Mesenchymal stem cell (in vitro differentiated cells and primary cell): Measurements from ENCODE around the gene SUDS3.
"Not testable (repeated sequence)": the region's sequence is repeated elsewhere in the genome, so short reads cannot be mapped to it uniquely, and the experiment has no call there.

Experiments
- DNase-seq: peaks from one replicate; pipeline ENCODE4 v3.0.0-alpha.2; 2013
- H2AFZ ChIP-seq: one replicate; pipeline ENCODE4 v1.6.1; 2013; ENCODE audit warnings: low read depth, mild to moderate bottlenecking, control low read depth, inconsistent platforms, low read length, moderate library complexity
- H2AK5ac ChIP-seq: 2 replicates; pipeline ENCODE4 v1.6.1; 2013; ENCODE audit warnings: low read length, moderate library complexity, mild to moderate bottlenecking, inconsistent platforms; ENCODE audit not compliant: severe bottlenecking
- H2BK120ac ChIP-seq: one replicate; pipeline ENCODE4 v1.6.1; 2013; ENCODE audit warnings: low read depth, mild to moderate bottlenecking, inconsistent platforms, low read length, moderate library complexity
- H2BK12ac ChIP-seq, 2 experiments: one replicate each; pipeline ENCODE4 v1.6.1; 2013; ENCODE audit warnings: inconsistent platforms in 2 of 2, low read length in 2 of 2, mild to moderate bottlenecking in 2 of 2, moderate library complexity in 2 of 2, control low read depth in 1 of 2
- H2BK15ac ChIP-seq: one replicate; pipeline ENCODE4 v1.6.1; 2013; ENCODE audit warnings: mild to moderate bottlenecking, low read depth, inconsistent platforms; ENCODE audit not compliant: poor library complexity, severe bottlenecking
- H2BK5ac ChIP-seq: 2 replicates; pipeline ENCODE4 v1.6.1; 2013; ENCODE audit warnings: low read depth, mild to moderate bottlenecking, low read length, control low read depth, inconsistent platforms; ENCODE audit not compliant: poor library complexity, severe bottlenecking
- H3K14ac ChIP-seq, 2 experiments: one replicate each; pipeline ENCODE4 v1.6.1; 2013; ENCODE audit warnings: inconsistent platforms in 2 of 2, low read length in 2 of 2, control low read depth in 1 of 2, mild to moderate bottlenecking in 1 of 2, moderate library complexity in 1 of 2
- H3K18ac ChIP-seq, 2 experiments: one replicate each; pipeline ENCODE4 v1.6.1; 2013; ENCODE audit warnings: inconsistent platforms in 2 of 2, low read length in 2 of 2, control low read depth in 1 of 2, low read depth in 1 of 2, mild to moderate bottlenecking in 1 of 2
- H3K23ac ChIP-seq, 2 experiments: one replicate each; pipeline ENCODE4 v1.6.1; 2013; ENCODE audit warnings: inconsistent platforms in 2 of 2, low read length in 2 of 2, mild to moderate bottlenecking in 2 of 2, moderate library complexity in 2 of 2, control low read depth in 1 of 2
- H3K27ac ChIP-seq: 2 replicates; pipeline ENCODE4 v1.5.1; 2013; ENCODE audit warnings: mild to moderate bottlenecking, moderate library complexity, low read length, control low read depth, inconsistent platforms; ENCODE audit not compliant: poor library complexity, severe bottlenecking
- H3K27me3 ChIP-seq, 2 experiments: 2 replicates each; pipeline versions ENCODE4 v1.6.1 to v1.7.0; 2013; ENCODE audit warnings: low read length in 2 of 2, mild to moderate bottlenecking in 2 of 2, moderate library complexity in 2 of 2, control low read depth in 1 of 2, inconsistent platforms in 1 of 2; ENCODE audit not compliant: control insufficient read depth in 1 of 2, insufficient read depth in 1 of 2
- H3K36me3 ChIP-seq, 2 experiments: 2 replicates each; pipeline versions ENCODE4 v1.6.1 to v1.7.0; 2013; ENCODE audit warnings: low read length in 2 of 2, control low read depth in 1 of 2, inconsistent platforms in 1 of 2, low read depth in 1 of 2, mild to moderate bottlenecking in 1 of 2; ENCODE audit not compliant: insufficient read depth in 2 of 2, control insufficient read depth in 1 of 2
- H3K4ac ChIP-seq, 2 experiments: one replicate each; pipeline ENCODE4 v1.6.1; 2013; ENCODE audit warnings: inconsistent platforms in 2 of 2, low read length in 2 of 2, mild to moderate bottlenecking in 2 of 2, moderate library complexity in 2 of 2, control low read depth in 1 of 2, low read depth in 1 of 2
- H3K4me1 ChIP-seq: 2 replicates; pipeline ENCODE4 v1.6.1; 2013; ENCODE audit warnings: low read depth, low read length, control low read depth; ENCODE audit not compliant: control insufficient read depth, insufficient read depth
- H3K4me2 ChIP-seq: 2 replicates; pipeline ENCODE4 v1.6.1; 2013; ENCODE audit warnings: low read length, mild to moderate bottlenecking, inconsistent platforms; ENCODE audit not compliant: poor library complexity, severe bottlenecking
- H3K4me3 ChIP-seq, 2 experiments: 2 replicates each; pipeline versions ENCODE4 v1.5.1 to v1.7.0; 2013; ENCODE audit warnings: low read length in 2 of 2, mild to moderate bottlenecking in 2 of 2, control low read depth in 1 of 2, low read depth in 1 of 2; ENCODE audit not compliant: insufficient read depth in 1 of 2
- H3K79me1 ChIP-seq: replicated peaks from 2 replicates; pipeline ENCODE4 v1.6.1; 2013; ENCODE audit warnings: mild to moderate bottlenecking, control low read depth, low read length, inconsistent platforms; ENCODE audit not compliant: poor library complexity, severe bottlenecking
- H3K9ac ChIP-seq: 2 replicates; pipeline ENCODE4 v1.7.0; 2013; ENCODE audit warnings: mild to moderate bottlenecking, low read length, moderate library complexity
- H3K9me3 ChIP-seq: 2 replicates; pipeline ENCODE4 v1.7.0; 2013; ENCODE audit warnings: mild to moderate bottlenecking, low read length; ENCODE audit not compliant: control insufficient read depth
- H4K8ac ChIP-seq: one replicate; pipeline ENCODE4 v1.6.1; 2013; ENCODE audit warnings: inconsistent platforms, mild to moderate bottlenecking, low read length, moderate library complexity
- H4K91ac ChIP-seq: one replicate; pipeline ENCODE4 v1.6.1; 2013; ENCODE audit warnings: mild to moderate bottlenecking, low read length, inconsistent platforms
- WGBS: methylation state at CpG from one replicate; pipeline ENCODE4 v1.1.7; 2013; ENCODE audit warnings: mixed read lengths; 5-methylcytosine and 5-hydroxymethylcytosine counted together

SUDS3 gene

DNA sequence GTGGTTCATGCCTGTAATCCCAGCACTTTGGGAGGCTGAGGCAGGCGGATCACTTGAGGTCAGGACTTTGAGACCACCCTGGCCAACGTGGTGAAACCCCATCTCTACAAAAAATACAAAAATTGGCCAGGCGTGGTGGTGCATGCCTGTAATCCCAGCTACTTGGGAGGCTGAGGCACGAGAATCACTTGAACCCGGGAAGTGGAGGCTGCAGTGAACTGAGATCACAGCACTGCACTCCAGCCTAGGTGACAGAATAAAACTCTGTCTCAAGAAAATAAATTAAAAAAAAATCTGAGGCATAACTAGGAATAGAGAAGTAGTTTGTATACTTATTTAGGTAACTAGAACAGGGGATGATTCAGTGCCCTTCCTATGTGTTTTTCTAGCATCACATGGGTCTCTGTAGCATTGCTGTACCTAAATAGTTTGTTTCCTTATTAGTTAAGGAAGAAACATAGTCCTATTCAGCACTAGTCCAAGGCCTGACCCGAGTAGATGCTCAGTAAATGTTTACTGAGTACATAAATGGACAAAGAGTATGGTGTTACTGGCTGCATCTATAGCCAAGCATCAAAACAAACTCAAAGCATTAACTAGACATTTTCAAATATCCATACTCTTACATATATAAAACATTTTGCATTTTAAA, 25.3 kb upstream of the SUDS3 start:
- no peak overlapping the region for H3K9ac ChIP-seq
- no peak overlapping the region for H3K23ac ChIP-seq
- H3K27ac ChIP-seq = no peak overlapping the region
- H3K14ac ChIP-seq = no peak overlapping the region
- H3K4me1 ChIP-seq = no peaks in the 10 kb centered on the region
- no peak overlapping the region for H2BK12ac ChIP-seq
- no peak overlapping the region for H2AFZ ChIP-seq
- no peak for DNase-seq
- H2BK120ac ChIP-seq = no peak overlapping the region
- H3K4ac ChIP-seq = no peak overlapping the region
- no peak overlapping the region for H3K18ac ChIP-seq
- H2BK15ac ChIP-seq = no peak overlapping the region
- no peak overlapping the region for H3K4me3 ChIP-seq
- H3K27me3 ChIP-seq = no peaks in the 10 kb centered on the region
- peaks cover 14% of the 10 kb centered on the region for H3K79me1 ChIP-seq
- H2BK5ac ChIP-seq = no peak overlapping the region
- H3K9me3 ChIP-seq = no peaks in the 10 kb centered on the region
- no peak overlapping the region for H2AK5ac ChIP-seq
- H3K36me3 ChIP-seq = peaks cover 0 to 3% of the 10 kb centered on the region in 2 experiments
- H4K8ac ChIP-seq = no peak overlapping the region
- no peak overlapping the region for H4K91ac ChIP-seq
- 93% methylated on average over 3 of the region's 6 CpGs for WGBS
- no peak overlapping the region for H3K4me2 ChIP-seq

DNA sequence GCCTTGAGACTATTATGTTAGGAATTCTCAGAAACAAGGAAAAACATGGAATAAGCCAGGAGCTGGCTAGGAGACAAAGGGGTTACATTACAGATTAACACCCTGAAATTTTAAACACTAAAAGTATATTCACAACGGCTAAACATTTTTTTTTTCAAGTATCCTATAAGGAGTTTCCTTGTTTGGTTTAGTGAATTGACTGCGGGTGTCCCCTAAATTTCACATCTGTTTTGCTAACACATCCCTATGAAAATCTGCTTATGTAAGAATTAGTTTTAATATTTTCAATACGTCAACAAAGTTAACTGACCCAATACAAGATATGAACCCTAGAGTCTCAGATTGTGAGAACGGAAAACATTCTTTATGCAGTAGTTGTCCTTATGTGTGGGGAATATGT, 22.6 kb upstream of the SUDS3 start:
- Histone ChIP-seq H4K8ac (no peak overlapping the region), H3K4me2 (no peak overlapping the region), H4K91ac (no peak overlapping the region), H2BK12ac (no peak overlapping the region), H3K4ac (no peak overlapping the region), H3K4me1 (peaks cover 3% of the 10 kb centered on the region), H2AK5ac (no peak overlapping the region), H2BK120ac (no peak overlapping the region), H3K27me3 (no peaks in the 10 kb centered on the region), H2BK5ac (no peak overlapping the region), H3K14ac (no peak overlapping the region), H3K36me3 (peaks cover 0 to 3% of the 10 kb centered on the region in 2 experiments), H3K4me3 (no peak overlapping the region), H2BK15ac (no peak overlapping the region), H3K18ac (no peak overlapping the region), H3K79me1 (peaks cover 7% of the 10 kb centered on the region), H3K9ac (no peak overlapping the region), H2AFZ (no peak overlapping the region), H3K9me3 (no peaks in the 10 kb centered on the region), H3K23ac (no peak overlapping the region), H3K27ac (no peak overlapping the region)
- no peak for DNase-seq
- WGBS = no CpG with 5 or more reads among the region's 4 CpGs

DNA sequence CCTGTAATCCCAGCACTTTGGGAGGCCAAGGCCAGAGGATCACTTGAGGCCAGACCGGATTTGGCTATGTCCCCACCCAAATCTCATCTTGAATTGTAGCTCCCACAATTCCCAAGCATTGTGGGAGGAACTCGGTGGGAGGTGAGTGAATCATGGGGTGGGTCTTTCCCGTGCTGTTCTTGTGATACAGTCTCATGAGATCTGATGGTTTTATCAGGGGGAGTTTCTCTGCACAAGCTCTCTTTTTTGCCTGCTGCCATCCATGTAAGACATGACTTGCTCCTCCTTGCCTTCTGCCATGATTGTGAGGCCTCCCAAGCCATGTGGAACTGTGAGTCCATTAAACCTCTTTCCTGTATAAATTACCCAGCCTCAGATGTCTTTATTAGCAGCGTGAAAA, 21.9 kb upstream of the SUDS3 start:
- H3K4me2 ChIP-seq, H3K27me3 ChIP-seq, H2AK5ac ChIP-seq, H3K18ac ChIP-seq, H3K9me3 ChIP-seq, H3K4me3 ChIP-seq, H3K14ac ChIP-seq, DNase-seq, H3K36me3 ChIP-seq, H3K27ac ChIP-seq, H3K4ac ChIP-seq, H3K9ac ChIP-seq, H2AFZ ChIP-seq, H3K23ac ChIP-seq, H4K91ac ChIP-seq, H3K4me1 ChIP-seq, H4K8ac ChIP-seq, H2BK5ac ChIP-seq, H3K79me1 ChIP-seq, H2BK12ac ChIP-seq, H2BK15ac ChIP-seq: not testable (repeated sequence)
- 96% methylated on average over 2 of the region's 4 CpGs for WGBS
- H2BK120ac ChIP-seq = peak overlapping the region; percentile 73

DNA sequence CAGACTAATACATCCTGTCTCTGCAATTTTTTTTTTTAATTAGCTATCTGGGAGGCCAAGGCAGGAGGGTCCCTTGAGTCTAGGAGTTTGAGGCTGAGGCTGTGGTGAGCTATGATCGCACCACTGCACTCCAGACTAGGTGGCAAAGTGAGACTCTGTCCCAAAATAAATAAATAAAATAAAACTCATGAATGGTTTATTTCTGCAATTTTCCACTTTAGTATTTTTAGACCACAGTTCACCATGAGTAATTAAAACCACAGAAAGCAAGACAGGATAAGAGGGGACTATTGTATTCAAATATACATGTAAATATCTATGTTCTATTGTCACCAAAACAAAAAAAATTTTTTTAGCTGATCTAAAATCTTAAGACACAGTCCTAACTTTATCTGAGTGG, 21.5 kb upstream of the SUDS3 start:
- H3K4ac ChIP-seq = no peak overlapping the region
- WGBS = no CpG with 5 or more reads among the region's 1 CpG

More for the DNA sequence above, 21.5 kb upstream of the SUDS3 start:
- H2AFZ ChIP-seq = no peak overlapping the region
- H3K79me1 ChIP-seq = peaks cover 8% of the 10 kb centered on the region
- no peak overlapping the region for H2BK5ac ChIP-seq
- no peak overlapping the region for H3K4me3 ChIP-seq
- peak overlapping the region; percentile 73 for H2BK120ac ChIP-seq
- no peak overlapping the region for H3K14ac ChIP-seq
- no peak overlapping the region for H4K91ac ChIP-seq
- H3K9me3 ChIP-seq = no peaks in the 10 kb centered on the region
- no peak overlapping the region for H3K4me2 ChIP-seq
- H3K4me1 ChIP-seq = peaks cover 3% of the 10 kb centered on the region
- H2BK12ac ChIP-seq = no peak overlapping the region
- H3K27ac ChIP-seq = no peak overlapping the region
- H3K23ac ChIP-seq = no peak overlapping the region
- no peak overlapping the region for H2BK15ac ChIP-seq
- H4K8ac ChIP-seq = no peak overlapping the region
- H3K36me3 ChIP-seq = peaks cover 0 to 3% of the 10 kb centered on the region in 2 experiments
- DNase-seq = no peak
- H3K27me3 ChIP-seq = no peaks in the 10 kb centered on the region
- H2AK5ac ChIP-seq = no peak overlapping the region
- H3K9ac ChIP-seq = no peak overlapping the region
- H3K18ac ChIP-seq = no peak overlapping the region
